NCI-H2196 treated with DMSO at 0.1 percent for 48 hours (cell line): ENCODE results near the gene THSD1.
"Not testable (repeated sequence)": the region's sequence is repeated elsewhere in the genome, so short reads cannot be mapped to it uniquely, and the experiment has no call there.

Experiments used
- DNase-seq: peaks from one replicate; lab custom pipeline; 2025; ENCODE audit not compliant: unreplicated experiment; lab: John Stamatoyannopoulos, UW

THSD1 gene

DNA sequence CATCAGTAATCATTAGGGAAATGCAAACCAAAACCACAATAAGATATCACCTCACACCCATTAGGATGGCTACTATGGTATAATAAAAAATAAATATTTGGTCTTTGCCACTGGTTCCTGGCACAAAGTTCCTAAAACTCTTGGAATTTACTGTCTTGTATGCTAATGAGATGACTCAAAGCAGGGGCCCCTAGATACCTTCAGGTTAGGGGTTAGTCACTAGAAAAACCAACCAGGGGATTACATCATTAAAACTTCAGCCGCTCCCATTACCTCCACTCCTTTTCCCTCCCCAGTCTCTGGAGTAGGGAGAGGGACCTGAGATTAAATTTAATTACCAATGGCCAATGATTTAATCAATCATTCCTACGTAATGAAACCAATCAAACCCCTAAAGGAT is 49.6 kb downstream of the THSD1 start:
- DNase-seq: no peak

DNA sequence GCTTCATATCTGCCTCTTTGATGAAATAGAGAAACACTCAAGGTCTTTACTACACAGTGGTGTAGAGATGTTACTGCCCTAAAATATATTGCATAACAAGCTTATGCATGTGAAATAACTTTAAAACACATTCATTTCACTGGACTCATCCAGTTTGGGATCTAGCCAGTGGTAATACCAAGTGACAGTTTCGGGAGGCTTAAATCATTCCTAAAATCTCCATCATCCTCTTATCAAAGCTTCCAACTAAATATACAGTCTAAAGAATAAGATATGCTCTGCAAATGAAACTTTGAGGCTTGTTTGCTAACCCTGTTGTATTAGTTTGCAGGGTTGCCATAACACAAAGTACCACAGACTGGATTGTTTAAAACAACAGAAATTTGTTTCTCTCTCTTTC is 52.8 kb downstream of the THSD1 start:
- no peak for DNase-seq

DNA sequence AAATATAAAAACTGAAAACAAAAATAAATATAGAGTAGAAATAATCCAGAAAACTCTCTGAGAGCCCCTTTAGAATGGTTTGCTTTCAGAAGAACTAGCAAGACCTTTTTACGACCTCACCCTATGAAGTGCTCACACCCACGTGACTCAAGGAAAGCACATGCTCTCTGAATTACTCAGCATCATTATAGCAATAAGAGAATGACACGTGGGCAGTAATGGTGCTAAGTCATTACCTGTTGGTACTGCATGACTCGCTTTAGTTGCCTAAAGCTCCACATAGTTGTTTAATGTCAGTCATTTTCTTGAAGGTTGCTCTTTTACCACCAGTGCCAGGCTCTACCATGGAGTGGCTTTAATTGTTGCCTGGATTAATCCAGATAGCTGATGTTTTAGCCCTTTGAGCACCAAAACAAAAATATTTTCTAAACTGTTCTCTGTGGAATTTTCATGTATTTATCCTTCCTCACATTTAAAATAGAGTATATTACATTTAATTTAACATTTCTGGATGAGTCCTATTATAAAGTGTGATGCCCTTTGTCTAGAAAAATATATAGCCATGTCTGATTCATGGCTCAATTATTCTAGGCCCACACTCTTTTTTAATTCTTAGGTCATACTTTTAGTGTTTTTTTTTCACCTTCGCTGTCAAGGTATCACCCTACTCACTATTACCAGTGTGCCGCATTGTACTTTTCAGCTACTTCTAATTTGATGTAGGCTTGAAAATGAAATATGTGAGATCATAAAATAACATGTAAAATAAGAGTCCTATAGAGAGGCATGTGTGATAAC is 56.8 kb downstream of the THSD1 start:
- no peak for DNase-seq

DNA sequence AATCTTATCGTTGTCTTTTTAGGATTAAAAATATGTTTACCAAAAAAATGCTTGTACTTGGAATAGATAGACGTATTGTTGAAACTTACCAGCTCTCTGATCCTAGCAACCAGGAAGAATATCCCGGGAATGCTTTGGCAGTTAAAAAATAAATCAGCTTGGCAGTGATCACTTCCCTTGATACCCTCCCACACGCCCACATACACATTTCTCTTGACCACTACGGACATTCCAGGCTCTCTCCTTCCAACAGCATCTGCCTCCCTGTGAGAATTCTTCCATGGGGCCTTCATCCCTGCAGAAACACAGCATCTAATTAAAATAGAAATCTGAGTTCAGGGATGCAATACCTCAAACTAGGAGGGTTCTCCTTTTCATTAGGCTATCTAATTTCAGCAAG is 57.9 kb downstream of the THSD1 start:
- DNase-seq: no peak

DNA sequence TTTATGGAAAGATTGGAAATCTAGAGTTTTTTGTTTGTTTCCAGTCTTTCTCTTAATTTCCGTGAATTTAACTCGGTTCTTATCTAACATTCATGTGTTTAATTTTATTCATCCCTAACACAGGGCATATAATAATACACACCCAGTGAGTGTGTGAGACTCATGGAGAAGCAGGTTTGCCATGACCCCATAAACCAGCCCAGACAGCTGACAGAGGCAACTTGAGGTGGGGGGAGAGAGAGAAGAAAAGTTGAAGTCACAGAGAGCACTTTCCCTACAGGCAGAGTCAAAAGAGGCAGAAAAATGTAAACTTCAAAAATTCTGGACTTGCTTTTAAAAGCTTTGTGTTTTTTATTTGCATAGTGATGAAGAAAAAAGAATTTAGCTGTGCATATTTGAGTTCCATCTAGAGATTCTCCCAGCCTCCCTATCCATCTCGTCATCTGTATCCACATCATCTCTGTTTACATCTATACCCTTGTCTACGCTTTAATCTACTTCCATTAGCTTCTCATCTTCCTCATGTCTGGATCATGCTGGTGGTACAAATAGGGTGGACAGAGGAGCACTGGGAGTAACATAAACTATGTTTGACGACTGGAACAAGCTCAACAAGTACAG is 60.2 kb downstream of the THSD1 start:
- DNase-seq: no peak

DNA sequence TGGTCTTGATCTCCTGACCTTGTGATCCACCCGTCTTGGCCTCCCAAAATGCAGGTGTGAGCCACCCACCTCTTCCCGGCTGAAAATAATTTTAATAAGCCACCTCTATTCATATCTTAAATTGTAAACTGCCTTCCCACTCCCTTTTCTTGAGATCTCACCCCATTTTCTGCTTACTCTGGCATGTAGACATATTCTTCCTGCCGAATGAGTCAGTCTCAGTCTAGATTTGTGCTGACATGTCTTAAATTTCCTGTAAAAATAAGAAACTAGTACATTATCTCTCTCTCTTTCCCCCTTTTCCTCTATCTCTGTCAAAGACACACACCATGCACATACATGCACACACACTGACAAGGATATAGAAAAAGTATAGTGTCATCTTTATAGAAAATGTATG is 60.9 kb downstream of the THSD1 start:
- DNase-seq: no peak

DNA sequence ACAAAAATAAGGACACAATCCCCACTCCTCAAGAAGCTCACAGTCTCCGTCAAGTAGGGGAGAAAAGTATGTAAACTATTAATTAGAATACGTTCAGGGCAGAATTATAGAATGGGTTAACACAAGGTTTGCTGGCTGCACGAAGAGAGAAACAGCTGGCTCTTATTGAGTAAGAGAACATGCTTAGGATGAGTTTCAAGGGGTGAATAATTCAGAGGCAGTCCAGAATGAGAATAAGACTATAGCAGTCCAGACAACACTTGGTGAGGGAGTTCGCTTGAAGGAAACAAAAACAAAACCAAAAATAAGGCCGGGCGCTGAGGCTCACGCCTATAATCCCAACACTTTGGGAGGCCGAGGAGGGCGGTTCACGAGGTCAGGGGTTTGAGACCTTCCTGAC is 61.9 kb downstream of the THSD1 start:
- no peak for DNase-seq

DNA sequence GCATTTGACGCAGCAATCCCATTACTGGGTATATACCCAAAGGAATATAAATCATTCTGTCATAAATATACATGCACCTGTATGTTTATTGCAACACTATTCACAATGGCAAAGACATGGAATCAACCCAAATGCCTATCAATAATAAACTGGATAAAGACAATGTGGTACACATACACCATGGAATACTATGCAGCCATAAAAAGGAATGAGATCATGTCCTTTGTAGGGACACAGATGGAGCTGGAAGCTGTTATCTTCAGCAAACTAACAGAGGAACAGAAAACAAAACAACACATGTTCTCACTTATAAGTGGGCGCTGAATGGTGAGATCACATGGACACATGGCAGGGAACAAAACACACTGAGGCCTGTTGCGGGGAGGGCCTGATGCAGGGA is 63.8 kb downstream of the THSD1 start:
- DNase-seq: not testable (repeated sequence)

DNA sequence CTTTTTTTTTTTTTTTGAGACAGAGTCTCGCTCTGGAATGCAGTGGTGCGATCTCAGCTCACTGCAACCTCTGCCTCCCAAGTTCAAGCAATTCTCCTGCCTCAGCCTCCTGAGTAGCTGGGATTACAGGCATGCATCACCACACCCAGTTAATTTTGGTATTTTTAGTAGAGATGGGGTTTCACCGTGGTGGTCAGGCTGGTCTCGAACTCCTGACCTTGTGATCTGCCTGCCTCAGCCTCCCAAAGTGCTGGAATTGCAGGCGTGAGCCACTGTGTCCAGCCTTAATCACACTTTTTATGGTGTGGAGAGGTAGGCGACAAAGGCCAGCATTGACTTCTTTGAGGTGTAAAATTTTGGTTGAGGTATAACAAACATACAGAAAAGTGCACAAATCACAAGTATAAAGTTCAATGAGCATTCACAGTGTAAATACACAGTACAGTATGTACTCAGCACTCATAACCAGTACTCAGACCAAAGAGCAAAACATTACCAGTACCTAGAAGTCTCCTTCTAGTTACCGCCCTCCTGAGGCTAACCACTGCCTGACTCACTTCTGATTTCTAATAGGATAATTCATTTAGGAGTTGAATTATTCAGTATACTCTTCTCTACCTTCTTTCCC is 68.0 kb downstream of the THSD1 start:
- not testable (repeated sequence) for DNase-seq

DNA sequence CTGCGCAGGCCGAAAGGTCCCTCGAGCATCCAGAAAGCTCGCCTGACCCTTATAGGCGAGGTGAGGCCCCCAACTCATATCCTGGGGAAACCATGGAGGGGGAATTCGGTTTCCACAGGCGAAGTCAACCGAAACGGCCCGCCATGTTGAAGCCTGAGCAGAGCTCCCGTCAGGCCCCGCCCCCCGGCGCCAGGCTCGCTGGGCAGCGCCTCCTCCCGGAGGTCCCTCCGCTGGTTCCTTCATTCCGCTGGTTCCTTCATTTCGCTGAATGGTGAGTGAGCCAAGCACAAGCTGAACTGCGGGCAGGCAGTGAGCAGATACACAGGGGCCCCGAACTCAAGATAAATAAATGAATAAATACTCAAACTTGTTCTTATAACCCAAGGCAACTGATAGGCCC is 71.9 kb downstream of the THSD1 start:
- DNase-seq: not testable (repeated sequence)

DNA sequence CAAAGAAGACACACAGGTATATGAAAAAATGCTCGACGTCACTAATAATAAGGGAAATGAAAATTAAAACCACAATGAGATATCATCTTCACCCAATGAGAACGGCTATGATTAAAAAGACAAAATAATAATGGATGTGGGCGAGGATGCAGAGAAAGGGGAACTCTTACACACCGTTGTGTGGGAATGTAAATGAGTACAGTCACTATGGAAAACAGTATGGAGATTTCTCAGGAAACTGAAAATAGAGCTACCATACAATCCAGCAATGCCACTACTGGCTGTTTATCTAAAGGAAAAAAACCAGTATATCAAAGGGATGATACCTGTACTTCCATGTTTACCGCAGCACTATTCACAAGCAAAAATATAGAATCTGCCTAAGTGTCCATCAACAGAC is 74.1 kb downstream of the THSD1 start:
- DNase-seq: not testable (repeated sequence)
